Inflammatory macrophage treated with lipopolysaccharide for 1 hour (primary cell): Measurements from ENCODE around the gene DUSP6.
A peak's percentile ranks its signal among the peaks of the same experiment; 100 is the strongest.

ENCODE experiments used
- DNase-seq, 2 donors: peaks; one replicate each; pipeline ENCODE4 v3.0.0-alpha.2; 2020 to 2022

Gene DUSP6

DNA sequence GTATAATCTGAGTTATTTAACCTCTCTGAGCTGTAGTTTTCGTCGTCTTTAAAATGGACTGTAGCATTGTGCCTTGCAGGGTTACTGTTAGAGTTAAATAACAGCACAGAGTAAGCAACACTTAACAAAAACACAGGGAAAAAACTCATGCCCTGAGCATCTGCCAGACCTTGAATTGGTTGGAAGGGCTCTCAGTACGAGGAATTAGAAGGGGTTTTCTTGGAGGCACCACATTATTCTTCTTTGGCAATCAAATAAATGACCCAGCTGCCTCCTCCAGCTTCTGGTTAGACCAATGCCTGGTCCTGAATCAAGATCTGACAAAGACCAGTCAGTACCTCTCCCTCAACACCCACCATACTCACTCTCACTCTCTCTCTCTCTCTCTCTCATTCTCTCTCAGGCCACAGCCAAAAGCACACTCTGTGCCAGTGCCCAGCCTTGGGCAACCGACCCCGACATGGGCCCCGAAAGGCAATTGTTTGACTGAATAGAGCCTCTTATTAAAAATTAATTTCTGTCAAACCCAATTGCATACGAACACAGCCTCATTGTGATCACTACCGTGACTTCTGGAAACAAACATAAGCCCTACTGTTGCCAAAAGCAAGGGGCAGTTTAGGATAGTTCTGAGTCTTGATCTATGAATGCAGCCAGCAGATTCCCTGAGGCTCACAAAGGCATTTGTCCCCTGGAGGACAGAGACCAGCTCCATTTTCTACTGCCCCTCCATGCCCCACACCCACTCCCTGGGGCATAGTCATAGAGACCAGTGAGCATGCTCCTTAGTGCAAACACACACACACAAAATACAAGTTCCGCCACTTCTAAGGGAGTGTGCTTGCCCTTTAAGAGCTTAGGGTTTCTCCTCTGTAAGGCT lies 23.9 kb downstream of the DUSP6 start:
- DNase-seq: no peak

DNA sequence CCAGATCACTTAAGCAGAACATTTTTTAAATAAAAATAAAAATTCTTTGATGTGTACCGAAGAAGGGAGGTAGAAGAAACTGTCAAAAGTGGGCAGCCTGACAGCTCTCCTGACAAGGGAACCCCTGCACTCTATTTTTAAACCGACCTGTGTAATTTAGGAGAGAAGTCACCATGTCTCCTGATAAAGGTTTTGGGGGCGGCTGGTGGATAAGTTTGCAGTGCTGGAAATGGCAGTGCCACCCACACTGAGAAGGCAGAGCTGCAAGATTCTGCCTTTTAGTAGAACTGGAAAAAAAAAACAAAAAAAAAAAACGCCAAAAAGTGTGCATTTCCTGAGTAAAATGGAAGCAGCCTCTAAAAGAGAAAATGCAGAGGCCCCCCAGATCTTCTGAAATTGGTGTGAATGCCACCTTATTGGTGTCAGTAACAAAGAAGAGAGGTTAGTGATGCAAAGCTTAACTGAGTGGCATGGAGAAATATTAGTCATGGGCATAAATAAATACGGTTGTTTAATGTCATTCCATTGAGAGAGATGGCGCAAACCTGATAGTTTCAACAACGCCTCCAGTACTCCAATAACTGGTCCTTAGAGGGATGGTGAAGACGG lies 24.7 kb downstream of the DUSP6 start:
- DNase-seq: no peak

DNA sequence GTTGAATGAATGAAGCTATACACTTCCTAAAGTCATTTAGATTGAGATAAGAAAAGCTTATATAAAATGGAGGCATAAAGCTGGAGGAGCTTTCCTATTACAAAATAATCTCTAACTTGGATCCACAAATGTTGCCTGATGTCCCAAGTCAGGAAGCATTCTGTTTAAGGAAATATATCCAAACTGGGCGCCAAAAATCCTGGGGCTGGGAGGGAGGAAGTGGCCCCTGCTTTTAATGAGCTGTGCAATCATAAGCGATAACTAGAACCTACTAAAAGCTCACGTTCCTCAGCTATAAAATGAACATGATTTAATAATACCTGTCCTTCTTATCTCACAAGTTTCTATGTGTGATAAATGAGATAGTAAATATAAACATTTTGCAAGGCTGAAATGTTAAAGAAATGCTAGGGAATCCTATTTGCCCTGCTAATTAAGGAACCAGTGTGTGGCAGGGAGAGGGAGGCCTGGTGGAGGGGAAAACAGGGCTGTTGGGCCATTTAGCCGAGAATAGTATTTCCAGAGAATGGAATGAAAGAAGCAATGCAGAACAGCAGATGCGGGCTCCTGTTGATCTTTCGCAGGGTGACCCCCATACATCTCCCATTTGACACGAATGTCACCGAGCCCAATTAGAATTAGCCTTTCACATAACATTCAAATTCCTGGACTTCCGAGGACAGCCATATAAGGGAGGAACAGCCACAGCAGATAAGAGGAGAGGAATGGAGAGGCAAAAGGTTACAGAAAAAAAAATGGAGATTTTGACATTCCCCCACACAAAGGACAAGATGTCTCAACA lies 25.9 kb downstream of the DUSP6 start:
- DNase-seq: no peak

DNA sequence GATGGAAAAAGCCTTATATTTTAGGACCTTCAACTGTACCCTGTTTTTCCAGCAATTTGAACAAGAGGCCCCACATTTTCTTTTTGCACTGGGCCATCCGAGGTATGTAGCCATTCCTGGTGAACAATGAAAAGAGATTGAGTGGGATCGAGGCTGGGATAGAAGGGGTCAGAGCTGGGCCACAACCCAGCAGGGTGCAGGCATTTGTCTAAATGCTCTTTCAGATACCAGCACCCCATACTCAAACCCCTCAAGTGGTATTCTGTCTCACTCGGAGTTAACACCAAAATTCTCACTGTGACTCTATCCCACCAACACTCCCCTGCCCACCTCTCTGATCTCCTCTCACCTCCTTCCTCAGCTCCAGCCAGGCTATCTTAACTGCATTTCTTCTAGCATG lies 26.8 kb downstream of the DUSP6 start:
- no peak for DNase-seq

DNA sequence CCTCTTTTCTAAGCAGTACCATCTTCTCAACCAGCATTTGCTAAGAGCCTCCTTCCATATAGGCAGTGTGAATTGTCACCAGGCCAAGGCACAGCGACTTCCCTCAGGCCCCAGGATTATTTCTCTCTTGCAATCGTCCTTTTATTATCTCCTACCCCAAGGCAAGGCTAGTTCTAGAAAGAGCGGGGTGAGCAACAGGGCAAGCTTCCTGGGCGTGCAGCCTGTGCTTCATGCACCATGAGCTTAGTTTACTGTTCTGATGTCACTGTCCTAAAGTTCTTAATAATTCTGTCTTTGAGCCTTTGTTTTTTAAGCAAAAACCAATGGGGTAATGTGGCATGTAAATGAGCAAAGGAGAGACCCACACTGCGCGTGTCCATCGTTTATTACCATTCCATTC lies 27.9 kb downstream of the DUSP6 start:
- DNase-seq: no peak

DNA sequence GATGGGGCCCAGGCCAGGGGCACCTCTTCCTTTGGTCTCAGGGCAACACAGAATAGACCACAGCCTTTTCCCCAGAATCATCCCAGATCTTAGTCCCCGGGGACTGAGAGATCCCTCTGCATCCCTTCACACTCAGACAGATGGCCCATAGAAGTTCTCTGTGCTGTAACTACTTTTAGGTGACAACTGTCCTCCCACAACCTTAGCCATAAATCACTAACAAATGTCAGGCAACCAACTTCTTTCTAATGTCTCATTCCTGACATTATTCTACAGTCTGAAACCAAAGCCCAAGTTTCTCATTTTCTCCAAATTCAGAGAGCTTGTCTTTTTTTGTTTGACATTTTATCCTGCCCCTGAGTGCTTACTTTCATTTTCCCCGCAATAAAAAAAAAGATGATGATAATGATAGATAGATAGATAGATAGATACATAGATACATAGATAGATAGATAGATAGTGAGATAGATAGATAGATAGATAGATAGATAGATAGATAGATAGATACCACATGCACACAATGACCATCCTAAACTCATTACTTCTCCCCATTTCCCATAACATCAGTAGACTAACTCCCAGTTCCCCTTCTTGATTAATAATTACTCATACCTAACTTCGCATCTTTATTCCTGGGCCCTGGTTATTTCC lies 28.6 kb downstream of the DUSP6 start:
- DNase-seq: no peak

DNA sequence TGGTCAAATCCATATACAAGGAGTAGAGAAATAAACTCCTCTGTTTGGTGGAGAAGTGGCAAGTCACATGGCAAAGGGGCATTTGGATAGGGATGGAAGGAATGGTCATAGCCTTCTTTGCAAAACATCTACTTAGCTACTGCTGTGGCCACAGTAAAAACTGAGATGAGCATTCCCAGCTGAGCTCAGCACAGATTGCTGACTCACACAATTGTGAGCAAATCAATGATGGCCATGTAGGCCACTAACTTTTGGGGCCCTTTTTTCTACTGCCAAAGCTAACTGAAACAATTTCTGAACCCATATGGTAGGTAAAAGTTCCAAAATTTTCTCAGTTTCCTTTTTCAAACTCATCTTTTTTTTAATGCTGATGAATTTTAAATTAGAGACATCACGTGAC lies 31.6 kb downstream of the DUSP6 start:
- DNase-seq: no peak

DNA sequence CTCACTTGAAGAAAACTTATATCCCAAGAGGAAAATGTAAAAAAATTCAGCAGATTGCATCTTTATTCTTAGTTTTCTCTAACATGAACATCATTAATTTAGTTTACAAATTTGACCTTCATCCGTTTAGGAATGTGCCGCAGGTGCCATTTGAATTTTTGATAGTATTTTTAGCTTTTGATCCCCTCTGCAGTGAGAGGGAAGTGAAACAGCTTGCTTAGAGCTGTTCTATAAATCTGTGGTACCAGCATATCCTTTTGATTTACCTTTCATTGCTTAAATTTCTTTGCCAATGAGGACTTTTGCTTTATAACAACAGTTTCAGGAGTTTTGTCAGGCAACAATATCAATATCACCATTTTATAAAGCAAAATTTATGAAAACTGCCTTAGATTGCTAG lies 32.7 kb downstream of the DUSP6 start:
- no peak for DNase-seq

DNA sequence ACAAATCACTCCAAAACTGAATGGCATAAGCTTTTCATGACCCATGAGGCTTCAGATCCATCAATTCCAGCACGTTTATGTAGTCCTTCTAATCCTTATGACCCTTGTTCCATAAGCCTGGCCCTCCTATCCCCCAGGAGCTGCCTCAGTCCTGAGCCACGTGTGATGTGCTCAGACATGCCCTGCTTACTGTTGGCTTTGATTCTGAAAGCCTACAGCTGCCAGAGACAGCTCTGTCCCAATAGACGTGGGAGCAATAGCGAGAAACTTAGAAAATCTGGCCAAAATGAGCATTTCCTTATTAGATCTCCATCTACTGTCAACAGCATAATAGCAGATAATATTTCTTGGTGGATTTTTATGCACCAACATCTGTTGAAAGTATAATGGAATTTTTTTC lies 33.2 kb downstream of the DUSP6 start:
- DNase-seq: no peak

DNA sequence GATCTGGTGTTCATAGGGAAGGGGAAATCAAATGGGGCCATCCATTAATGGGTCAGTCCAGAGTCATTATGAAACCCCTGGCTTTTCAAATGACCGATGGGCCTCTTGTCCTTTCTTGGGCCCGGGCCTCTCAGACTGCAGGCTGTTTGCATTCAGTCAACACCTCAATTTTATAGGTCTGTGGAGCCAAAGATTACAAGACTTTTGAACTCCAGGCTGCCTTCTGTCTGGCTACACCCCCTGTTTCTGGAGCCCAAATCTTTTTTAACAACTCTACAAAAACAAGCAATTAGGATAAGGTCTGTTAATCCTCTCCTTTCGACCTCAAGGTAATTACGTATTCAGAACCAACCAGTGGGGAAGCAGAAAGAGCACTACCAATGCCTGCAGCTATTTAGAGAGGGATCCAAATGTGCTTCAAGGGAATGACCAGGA lies 35.6 kb downstream of the DUSP6 start:
- DNase-seq: no peak

DNA sequence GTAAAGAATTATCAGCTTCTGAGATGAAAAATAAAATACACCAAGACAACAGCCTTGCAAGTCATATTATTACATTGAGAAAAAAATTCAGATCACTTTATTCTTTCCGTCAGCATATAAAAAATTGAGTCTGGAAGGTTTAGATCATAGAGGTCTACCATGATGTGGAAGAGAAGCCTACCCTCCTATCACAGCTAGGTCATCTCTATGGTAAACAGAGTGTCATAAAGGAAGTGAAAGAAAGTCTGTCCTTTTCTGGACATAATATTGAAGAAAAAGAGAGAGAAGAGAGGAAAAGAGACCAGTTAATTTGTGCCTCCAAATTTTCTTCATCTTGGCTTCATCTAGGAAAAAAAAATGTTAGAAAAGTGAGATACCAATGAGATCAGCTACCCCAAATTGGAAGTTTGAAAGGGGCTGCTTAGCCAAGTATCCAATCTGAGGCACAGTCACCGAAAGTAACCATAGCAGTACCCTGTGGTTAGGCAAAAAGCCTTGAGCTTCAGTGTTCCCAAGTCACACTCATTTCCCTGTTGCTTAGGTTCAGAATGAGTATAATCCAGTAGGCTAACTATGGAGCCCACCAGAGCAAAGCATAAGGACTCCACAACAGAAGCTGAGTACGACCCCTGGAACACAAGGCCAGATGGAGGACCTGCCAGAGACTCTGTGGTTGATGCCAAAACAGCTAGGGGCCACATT lies 38.1 kb downstream of the DUSP6 start:
- DNase-seq: no peak

DNA sequence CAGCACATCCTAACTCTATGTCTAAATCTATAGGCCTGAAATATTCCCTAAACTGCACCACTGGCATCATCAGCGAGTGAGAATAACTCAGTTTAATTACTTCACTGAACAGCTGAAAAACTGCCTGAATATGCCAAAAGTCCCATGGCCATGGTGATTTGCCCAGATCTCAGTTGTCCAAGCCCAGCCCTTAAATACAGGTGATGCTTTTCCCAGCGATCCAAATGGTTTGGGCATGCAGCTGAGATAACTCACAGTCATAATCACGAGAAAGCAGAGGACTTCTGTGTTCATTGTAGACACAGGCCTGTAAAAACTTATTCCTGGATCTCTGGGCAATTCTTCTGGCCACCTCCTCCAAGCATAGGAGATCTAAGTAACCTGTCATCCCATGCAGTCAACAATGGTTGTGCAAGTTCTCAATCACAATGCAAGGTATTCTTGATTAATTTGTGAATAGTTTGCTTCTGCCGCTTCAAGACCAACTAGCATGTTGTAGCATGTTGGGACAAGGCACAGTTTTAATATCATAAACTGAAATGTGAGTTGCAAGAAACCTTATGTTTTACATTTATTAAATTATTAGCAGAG lies 40.5 kb downstream of the DUSP6 start:
- no peak for DNase-seq

DNA sequence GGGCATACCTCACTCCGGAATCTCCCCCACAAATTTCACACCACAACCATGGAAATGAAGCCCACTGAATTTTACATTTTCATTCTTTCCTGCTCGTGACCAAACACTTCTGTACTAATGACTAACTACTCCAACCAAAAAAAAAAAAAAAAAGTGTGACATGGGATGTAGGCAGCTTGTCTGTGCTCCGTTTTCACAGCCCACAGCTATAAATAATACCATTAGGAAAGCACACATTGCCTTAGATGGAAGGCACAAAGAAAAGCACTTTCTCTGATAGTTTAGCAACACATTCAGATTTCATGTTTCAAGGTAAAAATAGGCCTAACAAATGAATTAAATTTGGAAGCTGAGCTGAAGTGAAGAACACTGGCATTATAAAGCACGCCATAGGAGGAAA lies 42.5 kb downstream of the DUSP6 start:
- DNase-seq: no peak

DNA sequence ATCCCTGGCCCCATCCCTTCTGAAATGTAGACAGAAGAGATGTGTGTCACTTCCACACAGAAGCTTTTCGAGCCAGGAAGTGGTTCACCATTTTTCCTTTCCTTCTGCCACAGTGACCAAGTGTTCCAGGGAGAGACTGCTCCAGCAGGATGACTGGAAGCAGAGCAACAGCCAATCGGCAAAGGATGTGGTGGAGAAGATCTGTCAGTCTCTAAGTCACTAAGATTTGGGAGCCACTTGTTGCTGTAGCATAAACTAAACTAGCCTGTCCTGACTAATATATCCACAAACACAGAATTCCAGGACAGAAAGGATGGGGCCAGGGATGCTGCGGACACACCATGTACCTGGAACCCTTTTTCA lies 42.9 kb downstream of the DUSP6 start:
- no peak for DNase-seq

DNA sequence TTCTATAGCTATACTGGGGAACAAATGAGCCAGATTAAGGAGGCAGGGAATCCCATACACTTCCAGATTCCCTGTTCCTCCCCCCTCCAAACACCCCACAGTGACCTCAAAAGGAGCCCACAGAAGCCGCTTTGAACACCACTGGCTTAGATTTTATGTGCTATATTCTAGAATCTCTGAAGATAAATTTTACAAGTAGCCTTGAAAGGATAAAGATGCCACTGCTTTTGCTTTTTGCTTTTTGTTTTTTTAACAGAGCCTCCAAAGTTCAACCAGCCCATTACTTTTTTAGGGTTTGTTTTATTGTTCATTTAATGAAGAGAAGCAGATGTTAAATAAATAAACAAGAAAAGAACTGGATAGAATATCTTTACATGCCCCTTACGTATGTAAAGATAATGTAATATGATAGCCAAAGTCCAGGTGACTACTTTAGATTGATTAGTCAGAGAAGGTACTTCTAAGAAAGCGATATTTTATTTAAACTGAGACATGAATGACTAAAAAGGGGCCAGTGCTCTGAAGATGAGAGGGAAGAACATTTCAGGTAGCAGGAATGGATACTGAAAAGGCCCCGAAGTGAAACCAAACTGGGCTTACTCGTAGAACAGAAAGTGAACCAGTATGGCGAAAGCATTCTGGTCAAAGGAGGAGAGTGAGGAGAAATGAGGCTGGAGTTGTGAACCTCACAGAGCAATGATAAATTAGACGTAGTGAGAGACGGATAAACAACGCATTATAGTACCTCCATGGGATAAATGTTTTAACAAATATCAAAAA lies 44.6 kb downstream of the DUSP6 start:
- peak in 1 of 2 donors; percentile 13 for DNase-seq

DNA sequence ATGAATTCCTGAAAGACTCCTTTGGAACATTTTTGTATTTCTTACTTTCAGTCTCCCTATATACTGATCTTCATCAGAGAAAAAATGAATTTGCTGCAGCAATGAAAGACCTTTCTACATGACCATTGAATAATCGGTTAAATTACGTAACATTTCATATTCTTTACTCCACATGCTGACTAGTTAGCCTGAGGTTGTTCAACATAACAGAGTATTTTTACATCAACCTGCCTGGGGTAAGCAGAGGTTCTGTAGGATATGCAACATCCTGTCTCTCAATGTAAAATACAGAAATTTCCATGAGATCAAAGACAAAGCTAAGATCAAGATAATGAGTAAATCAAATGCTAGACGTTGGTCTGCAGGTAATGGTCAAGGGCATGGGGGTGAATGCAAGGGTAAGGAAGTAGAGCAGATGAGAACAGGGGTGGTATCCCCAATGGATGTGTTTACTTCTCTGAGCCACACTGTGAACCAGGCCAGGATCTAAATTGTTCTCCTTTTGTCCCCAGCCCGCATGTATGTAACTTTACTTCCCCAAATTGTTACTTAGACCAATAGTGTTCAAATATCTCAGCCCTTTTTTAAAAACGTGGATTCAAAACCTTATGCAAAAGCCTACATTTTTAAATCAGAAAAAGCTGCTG lies 45.4 kb downstream of the DUSP6 start:
- peak; percentile 44 to 59 for DNase-seq

DNA sequence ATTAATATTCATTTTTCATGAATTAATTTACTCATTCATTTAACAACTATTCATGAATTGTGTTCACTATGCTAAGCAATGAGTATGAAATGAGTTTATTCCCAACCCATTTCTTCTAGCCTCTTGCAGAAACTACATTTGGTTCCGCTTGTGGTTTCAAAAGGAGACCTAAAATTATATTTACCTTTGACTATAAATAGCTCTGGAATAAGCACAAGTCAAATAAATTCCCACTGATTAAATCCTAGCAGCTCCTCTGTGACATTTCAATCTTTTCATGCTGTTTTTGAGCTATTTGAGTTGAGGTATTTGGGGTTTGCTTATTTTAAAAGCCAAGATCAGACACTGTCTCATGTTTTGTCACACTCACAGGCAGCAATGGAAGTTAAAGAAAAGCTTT lies 46.9 kb downstream of the DUSP6 start:
- DNase-seq: no peak

DNA sequence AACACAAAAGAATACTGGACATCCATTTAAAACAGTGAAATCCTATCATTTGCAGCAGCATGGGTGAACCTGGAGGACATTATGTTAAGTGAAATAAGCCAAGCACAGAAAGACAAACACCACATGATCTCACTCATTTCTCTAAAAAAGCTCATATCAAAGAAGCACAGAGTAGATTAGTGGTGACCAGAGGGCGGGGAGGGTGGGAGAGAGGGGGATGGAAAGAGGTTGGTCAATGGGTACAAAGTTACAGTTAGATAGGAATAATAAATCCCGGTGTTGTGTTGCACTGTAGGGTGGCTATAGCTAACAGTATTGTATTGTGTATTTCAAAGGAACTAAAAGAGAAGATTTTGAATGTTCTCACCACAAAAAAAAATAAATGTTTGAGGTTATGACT lies 52.4 kb downstream of the DUSP6 start:
- no peak for DNase-seq

DNA sequence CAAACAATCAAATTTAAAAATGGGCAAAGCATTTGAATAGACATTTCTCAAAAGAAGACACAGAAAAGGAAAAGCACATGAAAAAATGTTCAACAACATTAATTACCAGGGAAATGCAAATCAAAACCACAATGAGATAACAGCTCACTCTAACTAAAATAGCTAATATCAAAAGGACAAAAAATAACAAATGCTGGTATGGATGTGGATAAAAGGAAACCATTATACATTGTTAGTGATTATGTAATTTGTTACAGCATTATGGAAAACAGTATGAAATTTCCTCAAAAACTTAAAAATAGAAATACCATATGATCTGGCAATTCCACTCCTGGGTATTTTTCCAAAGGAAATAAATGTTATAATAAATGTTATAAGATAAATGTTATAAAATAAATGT lies 52.9 kb downstream of the DUSP6 start:
- no peak for DNase-seq
